Stimulated activated CD4-positive, alpha-beta T cell treated with anti-CD3 and anti-CD28 coated beads, Interleukin-1b, Interleukin-23, amount 100 ng/mL, for 1 hour (primary cell): ENCODE results near the gene BTK.

Experiments
- DNase-seq, 2 donors: peaks; one replicate each; pipeline ENCODE4 v3.0.0-alpha.2; 2020; ENCODE audit warnings: low read depth in 2 of 2

The BTK gene

DNA sequence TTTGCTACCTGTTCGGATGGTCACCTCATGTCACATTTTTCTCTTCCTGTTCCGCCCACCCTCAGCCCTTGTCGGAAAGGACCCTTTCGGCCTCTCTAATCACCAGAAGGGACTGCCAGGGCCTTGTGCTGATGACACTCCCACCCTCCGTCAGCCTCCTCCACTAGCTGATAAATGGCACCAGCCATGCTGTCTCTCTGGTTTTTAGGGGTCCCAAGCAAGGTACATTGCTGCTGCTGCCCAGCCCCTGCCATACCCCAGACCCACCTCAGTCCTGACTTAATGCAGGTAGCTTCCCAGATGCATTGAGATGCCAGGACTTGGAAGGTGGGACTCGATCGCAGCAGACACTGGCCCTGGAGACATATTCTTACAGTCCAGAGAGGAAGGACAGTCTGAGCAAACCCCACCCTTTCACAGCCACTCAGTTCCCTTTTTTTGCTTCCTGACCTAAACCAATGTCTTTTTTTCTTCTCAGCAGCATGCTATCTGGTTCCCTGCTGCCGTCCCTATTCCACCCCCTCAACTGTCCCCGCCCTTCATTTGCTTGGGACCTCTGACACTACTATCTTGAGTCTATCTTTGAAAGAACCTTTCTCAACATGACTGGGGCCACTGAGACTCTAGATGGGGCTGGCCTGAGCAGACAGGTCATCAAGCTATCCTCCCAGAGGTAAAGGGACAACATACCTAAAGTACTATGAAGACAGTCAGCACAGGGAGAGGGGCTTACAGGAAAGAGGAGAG is at the start of gene BTK:
TSS of gene BTK (minus strand) at position 397 of the 747 bp plus-strand sequence. CDS start 10,907 bp downstream, outside the sequence.
- DNase-seq, result no peak

DNA sequence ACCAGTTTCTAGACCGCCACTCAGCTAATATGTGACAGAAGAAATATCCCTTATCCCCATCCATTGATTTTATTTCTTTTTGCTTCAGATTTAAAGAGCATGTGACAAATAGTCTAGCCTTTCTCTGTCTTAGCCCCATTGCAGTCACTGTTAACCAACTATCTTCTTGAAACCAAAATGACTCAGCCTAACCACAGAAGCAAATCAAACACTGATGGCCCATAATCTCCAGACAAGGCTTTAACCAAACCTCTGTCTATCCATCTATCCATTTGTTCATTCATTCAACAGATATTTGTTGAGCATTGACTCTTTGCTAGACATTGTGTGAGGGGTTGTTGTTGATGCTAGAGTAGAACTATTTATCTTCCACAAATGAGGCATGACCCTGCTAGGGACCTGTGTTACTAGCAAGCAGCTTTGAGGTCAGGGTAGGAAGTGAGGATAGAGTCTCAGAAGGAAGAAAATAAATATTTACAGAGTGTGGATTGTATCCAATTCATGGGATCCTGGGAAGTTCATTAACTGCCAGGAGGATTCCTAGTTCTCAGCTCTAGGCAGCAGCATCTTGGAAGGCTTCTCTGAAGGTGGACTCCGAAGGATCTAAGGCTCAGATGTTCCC is 44.6 kb upstream of the BTK start:
- DNase-seq, result no peak

DNA sequence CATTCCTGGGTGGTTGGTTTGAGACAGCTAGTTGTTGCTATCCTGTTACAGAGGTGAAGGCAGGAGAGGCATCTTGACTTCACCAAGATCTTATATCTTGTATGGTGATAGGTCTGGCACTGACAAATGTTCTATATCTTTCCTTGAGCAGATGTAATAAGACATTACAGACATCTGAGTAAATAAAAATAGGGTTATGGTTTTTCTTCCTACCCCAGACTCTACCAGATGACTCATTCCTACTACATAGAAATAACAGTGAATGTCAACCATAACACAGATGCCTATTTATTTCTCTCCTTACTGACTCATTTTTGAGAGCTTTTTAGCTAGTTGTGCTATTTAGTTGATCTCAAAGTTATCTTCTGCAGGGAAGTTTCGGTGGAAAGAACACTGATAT is 43.9 kb upstream of the BTK start:
- DNase-seq, result no peak

DNA sequence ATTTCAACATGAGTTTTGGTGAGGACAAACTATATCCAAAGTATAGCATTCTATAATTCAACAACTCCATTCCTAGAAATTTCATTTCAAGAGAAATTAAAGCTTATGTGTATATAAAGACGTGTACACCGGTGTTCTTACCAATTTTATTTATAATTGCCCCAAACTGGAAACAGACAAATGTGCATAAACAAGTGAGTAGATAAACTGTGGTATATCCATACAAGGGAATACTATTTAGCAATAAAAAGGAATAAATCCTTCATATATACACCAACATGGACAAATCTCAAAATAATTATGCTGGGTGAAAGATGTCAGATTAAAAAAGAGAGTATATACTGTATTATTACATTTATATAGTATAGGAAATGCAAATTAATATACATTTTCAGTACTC is 42.0 kb upstream of the BTK start:
- DNase-seq, result no peak

DNA sequence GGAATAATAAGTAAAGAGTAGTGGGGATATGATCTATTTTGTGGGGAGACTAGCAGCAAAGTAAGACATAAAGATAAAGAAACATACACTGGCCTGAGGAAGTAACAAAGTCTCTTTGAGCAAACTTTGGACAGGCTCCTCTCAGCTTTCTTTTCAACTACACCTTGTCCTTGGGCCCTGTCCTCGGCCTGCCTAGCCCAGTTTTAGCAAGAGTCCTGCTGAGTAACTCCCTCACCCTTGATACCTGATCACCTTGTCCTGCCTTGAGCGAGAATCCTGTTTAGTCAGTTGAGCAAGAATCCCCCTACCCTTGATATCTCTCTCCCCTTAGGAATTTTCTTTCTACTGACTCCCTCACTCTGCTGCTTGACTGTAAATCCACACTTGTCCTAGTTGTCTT is 33.5 kb upstream of the BTK start:
- DNase-seq, result no peak

DNA sequence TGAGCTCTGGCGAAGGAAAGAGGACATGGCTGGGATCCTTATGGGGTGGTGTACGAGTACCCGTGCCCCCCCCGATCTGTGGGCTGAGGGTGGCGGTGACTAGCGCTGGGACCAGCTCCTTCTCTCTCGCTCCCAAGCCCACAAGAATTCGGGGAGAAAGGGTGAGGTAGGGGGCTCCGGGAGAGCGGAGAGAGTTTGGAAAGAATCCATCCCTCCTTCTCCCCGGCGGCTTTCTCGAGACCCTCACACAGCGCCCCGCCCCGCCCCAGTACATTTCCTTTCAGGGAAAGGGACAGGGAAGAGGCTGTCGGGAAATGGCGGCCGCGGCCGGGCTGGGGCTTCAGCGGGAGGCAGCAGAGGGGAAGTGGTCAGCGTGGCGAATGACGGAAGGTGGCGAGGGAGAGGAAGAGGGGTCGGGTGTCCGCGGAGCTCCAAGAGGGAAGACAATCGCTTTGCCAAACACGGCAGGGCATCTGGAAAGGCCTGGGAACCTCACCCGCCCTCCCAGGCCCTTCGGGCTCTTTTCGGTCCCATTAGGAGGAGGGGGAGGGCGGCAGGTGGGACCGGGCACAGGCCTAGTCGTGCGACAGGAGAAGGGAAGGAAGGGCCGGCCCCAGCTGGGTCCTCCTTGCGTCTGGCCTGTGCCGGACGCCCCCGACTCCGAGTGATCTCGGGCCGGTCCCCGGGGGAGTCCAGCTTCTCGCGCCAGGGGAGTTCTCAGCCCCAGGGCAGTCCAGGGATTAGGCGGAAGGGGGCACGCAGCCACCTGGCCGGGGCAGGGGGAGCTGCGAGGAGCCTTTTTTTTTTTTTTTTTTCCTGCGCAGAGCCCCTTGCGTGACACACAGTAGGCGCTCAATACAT is 32.2 kb upstream of the BTK start:
- DNase-seq, result no peak

DNA sequence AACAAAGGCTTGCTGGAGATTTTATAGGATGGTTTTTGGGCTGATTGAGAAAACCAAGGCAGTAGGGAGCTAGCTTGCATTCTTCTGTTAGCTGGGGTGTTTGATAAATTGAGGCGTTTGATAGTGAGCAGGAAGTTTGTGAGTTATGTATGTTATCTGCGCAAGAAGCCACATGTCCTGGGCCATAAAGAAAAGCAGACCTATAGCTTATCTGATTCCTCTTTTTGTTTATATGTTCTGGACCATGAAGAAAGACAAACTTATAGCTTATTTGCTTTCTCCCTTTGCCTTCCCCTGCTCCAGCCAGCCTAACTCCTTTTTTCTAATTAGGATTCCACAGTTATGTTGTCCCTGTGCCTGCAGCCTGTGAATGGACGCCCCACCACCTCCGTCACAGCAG is 31.2 kb upstream of the BTK start:
- no peak for DNase-seq

DNA sequence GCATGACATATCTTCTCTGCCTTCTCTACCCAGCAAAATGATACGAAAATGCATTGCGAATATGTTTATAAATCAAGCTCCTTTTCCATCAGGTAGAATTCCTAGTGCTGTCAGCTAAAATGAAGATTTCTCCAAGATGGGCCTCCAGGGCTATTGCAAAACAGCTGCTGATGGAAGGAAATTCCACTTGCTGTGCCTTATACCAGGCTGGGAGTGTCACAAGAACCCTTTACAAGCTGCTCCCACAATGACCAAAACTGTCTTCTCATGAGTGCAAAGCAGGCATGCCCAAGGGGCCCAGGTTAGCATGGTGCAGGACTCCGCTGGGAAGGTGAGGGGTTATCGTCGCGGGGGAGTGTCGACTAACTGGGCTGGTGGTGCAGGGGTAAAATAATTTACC is 30.7 kb upstream of the BTK start:
- no peak for DNase-seq

DNA sequence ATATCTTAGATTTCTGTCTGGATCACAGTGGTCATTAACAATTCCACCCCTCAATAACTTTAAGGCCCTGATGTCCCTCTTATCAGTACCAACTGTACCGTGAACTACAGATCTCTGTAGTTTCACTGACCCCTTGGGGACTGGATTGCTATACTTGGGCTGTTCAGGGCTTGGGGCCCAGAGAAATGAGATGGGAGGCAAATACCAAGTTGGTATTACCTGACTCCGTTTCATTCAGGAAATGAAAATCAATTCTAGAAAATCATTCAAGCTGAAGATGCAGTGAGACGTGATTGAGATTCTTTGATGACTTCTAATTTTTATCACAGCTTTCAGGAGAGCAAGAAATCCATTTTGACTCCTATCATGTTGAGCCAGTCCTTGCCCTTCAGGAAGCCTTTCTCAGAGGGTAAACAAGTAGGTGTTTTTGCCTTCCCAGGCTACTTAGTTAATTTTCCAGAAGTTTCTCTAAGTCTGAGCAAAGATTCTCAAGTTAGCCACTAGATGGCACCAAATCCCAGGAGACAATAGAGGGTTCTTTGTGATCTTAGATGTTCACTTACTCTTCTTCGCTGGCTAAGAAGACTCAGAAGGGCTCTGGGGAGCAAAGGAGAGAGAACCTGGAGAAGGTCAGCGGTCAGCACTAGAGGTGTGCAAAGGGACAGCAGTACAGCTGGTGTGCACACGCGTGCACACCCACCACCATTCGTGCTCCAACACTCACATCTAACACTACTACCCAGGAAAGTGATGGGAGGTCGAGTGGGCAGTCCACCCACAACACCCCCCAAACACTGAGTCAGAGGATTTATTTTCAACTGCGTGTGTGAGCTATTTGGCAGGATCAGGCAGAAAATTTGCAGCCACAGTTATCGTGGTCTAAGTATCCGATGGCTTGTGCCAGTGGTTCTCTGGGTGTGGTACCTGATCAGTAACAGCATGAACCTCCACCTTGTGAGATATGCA is 29.5 kb upstream of the BTK start:
- DNase-seq, result no peak

DNA sequence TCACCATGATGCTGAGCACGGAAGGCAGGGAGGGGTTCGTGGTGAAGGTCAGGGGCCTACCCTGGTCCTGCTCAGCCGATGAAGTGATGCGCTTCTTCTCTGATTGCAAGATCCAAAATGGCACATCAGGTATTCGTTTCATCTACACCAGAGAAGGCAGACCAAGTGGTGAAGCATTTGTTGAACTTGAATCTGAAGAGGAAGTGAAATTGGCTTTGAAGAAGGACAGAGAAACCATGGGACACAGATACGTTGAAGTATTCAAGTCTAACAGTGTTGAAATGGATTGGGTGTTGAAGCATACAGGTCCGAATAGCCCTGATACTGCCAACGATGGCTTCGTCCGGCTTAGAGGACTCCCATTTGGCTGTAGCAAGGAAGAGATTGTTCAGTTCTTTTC is 26.0 kb upstream of the BTK start:
- DNase-seq, result no peak

DNA sequence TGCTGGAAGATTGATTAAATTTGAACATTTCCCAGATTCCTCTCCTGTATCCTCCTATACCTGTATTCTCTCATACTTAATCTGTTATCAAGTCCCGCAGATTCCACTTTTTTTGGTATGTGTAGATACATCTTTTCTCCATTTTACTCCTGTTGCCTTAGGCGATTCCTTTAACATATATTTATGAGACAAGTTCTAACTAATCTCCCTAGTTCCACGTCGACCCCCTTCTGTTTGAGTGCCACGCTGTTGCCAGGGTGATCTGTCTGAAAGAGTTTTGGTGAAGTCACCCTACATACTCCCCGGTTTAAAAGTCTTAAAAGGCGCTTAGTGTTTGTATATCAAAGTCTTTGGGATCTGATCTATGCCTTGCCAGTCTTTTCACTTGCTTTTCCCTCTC is 24.5 kb upstream of the BTK start:
- no peak for DNase-seq

DNA sequence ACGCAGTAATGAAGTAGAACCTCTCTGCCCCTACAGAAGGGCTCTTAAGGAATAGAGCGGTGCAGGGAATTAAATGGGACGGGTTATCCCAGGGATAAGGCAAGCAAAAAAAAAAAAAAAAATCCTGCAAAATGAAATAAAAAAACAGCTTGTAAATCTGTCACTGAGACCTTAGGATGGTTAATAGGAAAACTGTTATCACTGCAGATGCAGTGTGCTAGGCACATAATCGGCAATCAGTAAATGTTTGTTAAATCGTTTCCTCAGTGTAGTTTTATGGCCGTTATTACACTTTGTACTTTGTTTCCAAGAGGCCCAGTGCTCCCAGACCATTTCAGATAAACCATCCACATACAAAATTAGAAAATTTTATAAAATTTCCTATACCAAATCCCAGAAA is 23.1 kb upstream of the BTK start:
- no peak for DNase-seq

DNA sequence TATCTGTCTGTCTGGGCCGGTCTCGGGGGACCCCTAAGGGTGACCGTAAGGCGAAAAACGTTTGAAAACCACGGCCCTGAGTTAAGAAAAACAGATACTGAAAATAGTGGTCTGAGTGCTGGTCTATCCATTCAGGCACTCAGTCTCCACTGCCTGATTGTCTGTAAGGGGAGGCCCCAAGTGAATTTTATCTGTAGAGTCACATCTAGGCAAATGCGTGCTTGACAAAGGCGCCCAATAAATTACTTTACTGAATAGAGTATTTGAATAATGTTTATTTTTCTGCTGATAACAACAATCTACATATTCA is 22.5 kb upstream of the BTK start:
- DNase-seq, result no peak

DNA sequence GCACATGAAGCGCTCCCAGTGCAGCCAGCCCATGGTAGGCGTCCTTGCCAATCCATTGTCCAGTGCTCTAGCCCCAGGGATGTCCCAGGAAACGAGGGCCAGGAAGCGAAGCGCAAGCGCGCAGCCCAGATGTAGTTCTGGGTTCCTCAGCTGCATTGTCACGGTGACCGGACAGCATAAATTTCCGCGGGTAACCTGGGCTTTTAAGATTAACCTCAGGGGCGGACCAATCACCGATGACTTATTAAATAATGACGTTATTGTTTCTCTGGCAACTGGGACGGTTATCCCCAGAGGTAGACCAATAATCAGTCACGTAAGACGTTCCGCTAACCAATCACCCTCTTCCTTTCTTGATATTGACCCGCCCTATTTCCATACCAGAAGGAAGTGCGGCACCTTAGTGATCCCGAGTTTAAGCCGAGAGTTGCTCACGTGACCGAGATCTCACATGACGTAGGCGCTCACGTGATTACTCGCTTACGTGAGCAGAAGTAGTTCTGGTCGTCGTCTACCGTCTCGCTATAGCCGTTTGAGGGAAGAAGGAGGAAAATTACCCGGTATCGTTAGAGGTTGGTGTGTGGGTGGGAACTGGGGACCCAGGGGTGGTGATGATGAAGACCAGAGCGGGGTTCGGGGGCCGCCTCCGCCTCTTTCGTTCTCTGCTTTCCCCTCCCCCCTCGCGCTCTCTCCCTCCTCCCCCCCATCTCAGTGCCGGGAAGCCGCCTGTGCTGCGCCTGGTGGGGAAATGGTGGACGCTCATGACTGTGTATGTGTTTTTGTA is 21.9 kb upstream of the BTK start, which contains the start of the genes GLA and HNRNPH2:
TSS of gene GLA (minus strand) at position 178 of the 784 bp plus-strand sequence. CDS start at position 156, 22 bp downstream.
TSS of gene HNRNPH2 (plus strand) at position 475 of the 784 bp plus-strand sequence. CDS start 3,767 bp downstream, outside the sequence.
- DNase-seq, result peak; percentile 55 to 59

DNA sequence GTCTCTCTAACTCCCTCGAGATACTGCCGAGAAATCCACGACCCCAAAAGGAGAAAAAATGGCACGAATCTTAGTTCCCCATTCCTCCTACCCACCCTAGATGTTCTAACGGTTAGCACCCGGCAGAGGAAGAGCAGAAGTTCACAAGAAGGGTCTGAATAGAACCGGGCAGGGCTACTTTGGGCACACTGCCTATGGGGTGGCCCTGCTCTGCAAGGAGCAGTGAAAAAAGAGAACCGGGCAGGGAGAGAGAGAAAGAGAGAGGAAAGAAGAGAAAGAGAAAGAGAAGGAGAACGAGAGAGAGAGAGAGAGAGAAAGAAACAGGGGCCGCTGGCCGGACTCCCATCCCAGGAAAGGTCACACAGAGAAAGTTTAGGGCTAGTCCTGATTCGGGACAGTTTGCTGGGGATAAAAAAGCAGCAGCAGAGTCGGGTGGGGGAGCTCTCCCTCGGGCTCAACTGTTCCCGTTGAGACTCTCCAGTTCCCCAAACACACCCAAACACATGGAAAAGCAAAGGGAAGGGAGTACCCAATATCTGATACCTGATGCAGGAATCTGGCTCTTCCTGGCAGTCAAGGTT is 21.3 kb upstream of the BTK start:
- DNase-seq, result no peak

DNA sequence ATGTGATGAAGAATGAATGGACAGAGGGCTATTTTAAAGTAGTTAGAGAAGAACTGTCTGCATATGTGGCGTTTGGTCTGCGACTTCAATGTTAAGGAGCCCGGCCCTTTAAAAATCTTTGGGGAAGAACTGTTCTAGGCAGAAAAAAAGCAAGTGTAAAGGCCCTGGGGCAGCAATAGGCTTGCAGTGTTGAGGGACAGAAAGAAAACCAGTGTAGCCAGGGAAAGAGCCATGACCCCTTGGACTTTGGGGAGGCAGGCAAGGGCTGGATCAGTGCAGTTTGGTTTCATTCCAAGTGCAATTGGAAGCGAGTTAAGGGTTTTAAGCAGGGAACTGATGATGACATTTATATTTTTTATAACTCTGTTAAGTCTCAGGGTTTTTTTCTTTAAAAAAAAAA is 13.8 kb upstream of the BTK start:
- no peak for DNase-seq

DNA sequence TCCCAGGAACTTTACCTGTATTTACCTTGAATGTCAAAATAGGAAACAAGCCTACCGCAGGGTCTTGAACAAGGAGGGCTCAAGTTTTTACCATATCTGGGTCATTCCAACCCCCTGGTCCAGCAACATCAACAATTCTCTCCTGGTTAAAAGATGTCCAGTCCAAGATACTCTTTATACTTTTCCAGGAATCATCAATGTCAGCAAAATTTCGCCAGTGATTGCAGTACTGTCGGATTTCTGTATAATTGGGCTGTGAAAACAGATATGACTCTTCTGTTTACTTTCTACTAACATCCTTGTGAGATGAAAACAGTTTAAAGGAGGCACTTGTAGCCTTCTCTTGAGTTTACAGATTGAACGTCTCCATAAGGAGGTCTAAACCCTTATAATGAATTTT is 12.7 kb upstream of the BTK start:
- no peak for DNase-seq

DNA sequence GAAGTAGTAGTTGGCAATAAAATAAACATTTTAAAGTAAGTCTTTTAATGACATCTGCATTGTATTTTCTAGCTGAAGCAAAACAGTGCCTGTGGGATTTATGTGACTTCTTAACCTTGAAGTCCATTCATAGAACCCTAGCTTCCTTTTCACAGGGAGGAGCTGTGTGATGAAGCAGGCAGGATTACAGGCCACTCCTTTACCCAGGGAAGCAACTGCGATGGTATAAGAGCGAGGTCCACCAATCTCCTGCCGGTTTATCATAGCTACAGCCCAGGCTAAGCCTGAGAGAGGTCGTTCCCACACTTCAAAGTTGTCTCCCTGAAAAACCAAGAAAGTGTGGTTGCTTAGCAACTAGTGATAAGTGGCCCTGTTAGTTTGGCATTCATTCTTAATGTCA is 11.8 kb upstream of the BTK start:
- DNase-seq, result no peak

DNA sequence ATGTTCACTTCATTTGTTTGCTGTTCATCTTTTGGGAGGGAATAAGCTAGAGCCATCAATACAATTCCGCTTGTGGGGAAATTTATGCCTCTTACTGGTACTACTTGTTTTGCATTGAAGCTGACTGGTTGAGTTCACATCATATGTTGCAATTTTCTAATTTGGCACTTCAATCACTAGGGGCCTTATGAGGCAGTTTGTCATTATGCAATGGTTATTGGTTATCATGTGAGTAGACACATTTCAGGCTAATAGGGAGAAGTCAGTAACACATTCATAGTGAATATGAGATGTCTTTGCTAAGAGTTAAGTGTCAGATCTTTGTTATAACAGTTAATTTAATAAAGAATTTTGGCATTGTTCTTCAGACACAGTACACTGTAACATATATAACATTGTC is 9.8 kb upstream of the BTK start:
- DNase-seq, result no peak

DNA sequence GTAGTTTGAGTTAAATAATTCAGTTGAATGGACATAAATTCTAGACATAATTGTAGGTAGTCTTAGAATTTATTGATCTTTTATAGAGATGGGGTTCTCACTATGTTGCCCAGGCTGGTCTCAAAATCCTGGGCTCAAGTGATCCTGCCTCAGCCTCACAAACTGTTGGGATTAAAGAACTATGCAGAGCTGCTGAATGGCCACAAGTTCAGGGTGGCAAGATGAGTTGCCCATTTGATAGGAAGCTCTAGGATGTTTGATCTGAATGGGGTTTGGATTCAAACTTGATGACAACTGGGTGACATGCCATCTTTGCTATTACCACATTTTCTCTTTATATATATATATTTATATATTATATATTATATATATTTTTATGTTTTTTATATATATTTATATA is 8.4 kb upstream of the BTK start:
- DNase-seq, result no peak
